AG09319 (cell line): ENCODE data around the gene PHKG1.
"Not testable (repeated sequence)": the region's sequence is repeated elsewhere in the genome, so short reads cannot be mapped to it uniquely, and the experiment has no call there.

Experiments used
- DNase-seq: peaks from one replicate; pipeline ENCODE4 v3.0.0-alpha.2; 2010; ENCODE audit warnings: low read depth; ENCODE audit errors: extremely low read depth
- TF ChIP-seq, protein P1 (sequence below): IDR thresholded peaks from 2 replicates; pipeline ENCODE4 v1.5.1; 2011; ENCODE audit warnings: low read depth, mild to moderate bottlenecking, inconsistent platforms, low read length, moderate library complexity

Gene PHKG1

GRCh38 chr7:56110611-56111010 lies 17.9 kb upstream of the PHKG1 start:
- no peak for DNase-seq
- TF ChIP-seq, protein P1, sequence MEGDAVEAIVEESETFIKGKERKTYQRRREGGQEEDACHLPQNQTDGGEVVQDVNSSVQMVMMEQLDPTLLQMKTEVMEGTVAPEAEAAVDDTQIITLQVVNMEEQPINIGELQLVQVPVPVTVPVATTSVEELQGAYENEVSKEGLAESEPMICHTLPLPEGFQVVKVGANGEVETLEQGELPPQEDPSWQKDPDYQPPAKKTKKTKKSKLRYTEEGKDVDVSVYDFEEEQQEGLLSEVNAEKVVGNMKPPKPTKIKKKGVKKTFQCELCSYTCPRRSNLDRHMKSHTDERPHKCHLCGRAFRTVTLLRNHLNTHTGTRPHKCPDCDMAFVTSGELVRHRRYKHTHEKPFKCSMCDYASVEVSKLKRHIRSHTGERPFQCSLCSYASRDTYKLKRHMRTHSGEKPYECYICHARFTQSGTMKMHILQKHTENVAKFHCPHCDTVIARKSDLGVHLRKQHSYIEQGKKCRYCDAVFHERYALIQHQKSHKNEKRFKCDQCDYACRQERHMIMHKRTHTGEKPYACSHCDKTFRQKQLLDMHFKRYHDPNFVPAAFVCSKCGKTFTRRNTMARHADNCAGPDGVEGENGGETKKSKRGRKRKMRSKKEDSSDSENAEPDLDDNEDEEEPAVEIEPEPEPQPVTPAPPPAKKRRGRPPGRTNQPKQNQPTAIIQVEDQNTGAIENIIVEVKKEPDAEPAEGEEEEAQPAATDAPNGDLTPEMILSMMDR: no peak

DNA sequence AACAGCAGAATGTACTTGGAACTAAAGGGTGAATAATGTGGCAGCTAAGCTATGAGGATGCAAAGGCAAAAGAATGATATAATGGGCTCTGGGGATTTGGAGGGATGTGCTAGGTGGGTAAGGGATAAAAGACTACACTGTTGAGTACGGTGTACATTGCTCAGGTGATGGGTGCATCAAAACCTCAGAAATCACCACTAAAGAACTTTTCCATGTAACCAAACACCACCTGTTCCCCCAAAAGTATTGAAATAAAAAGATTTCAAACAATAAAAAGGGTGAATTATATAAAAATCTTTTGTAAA lies 15.2 kb upstream of the PHKG1 start:
- TF ChIP-seq, protein P1: no peak
- DNase-seq: no peak

- TF ChIP-seq, protein P1: no peak
- DNase-seq: peak; percentile 96
Observed at GRCh38 chr7:56106108-56107073, 13.6 kb upstream of the PHKG1 start, which contains the start of gene CHCHD2. Gene CHCHD2, minus strand, starts transcription at chr7:56106476. Its CDS starts 63 bp downstream, at chr7:56106413.

GRCh38 chr7:56105508-56105907 lies 12.8 kb upstream of the PHKG1 start:
- TF ChIP-seq, protein P1: no peak
- peak; percentile 42 for DNase-seq

DNA sequence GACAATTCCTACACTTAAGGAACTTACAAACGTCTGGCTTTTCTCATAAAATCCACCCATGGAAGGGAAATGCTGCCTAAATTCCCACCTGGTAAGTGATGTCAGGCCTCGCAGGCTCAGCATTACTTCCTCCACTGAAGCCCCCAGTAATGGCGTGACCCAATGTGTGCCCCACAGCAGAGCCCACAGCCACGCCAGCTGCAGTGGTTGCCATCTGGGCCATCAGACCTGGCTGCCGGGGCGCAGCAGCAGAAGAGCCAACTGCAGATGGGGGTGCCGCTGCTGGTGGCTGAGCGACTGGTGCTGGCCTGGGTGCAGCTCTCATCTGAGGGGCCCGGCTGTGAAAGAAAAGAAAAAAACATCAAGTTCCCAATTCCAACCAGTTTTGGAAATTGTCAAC lies 11.4 kb upstream of the PHKG1 start:
- DNase-seq: not testable (repeated sequence)

GRCh38 chr7:56099653-56100052 lies 6.9 kb upstream of the PHKG1 start:
- DNase-seq: no peak
- TF ChIP-seq, protein P1: no peak

- not testable (repeated sequence) for DNase-seq
Observed at GRCh38 chr7:56098187-56099008, 5.6 kb upstream of the PHKG1 start.

GRCh38 chr7:56097700-56098099 lies 4.9 kb upstream of the PHKG1 start:
- TF ChIP-seq, protein P1: no peak
- DNase-seq: peak; percentile 89

GRCh38 chr7:56092388-56092787 lies 364 bp downstream of the PHKG1 start:
- not testable (repeated sequence) for DNase-seq
